Keratinocyte (primary cell): ENCODE measurements around the gene NSUN2. TPM values are rescaled to one million over a fixed set of nuclear protein-coding genes. Genes with fewer than 3 reads are reported as not detected.

ENCODE experiments used
- DNase-seq: peaks from one replicate; pipeline ENCODE4 v3.0.0-alpha.2; 2011; ENCODE audit warnings: low read depth, missing footprints, low spot score
- FAIRE-seq: peaks from 2 replicates; lab custom pipeline; 2011; peaks lifted over from hg19 to GRCh38; lab: Jason Lieb, UNC
- H2AFZ ChIP-seq: 2 replicates; pipeline ENCODE4 v1.6.0; 2012; ENCODE audit warnings: low read length, control low read depth, inconsistent platforms; ENCODE audit not compliant: control insufficient read depth
- H3K27ac ChIP-seq: 2 replicates; pipeline ENCODE4 v1.5.1; 2011; ENCODE audit warnings: low read length; ENCODE audit not compliant: control insufficient read depth, insufficient read depth
- H3K27me3 ChIP-seq: 3 replicates; pipeline ENCODE4 v1.6.0; 2011; ENCODE audit warnings: low read length; ENCODE audit not compliant: control insufficient read depth, insufficient read depth; ENCODE audit errors: extremely low read depth
- H3K36me3 ChIP-seq, 2 experiments: 2 replicates in 1 of 2; 3 replicates in 1 of 2; pipeline ENCODE4 v1.5.1; 2011; ENCODE audit warnings: low read length in 2 of 2, mild to moderate bottlenecking in 1 of 2; ENCODE audit not compliant: control insufficient read depth in 2 of 2, insufficient read depth in 2 of 2; ENCODE audit errors: extremely low read depth in 1 of 2
- H3K4me1 ChIP-seq: 3 replicates; pipeline ENCODE4 v1.5.1; 2011; ENCODE audit warnings: low read length; ENCODE audit not compliant: control insufficient read depth, insufficient read depth; ENCODE audit errors: extremely low read depth
- H3K4me2 ChIP-seq: 3 replicates; pipeline ENCODE4 v1.6.0; 2011; ENCODE audit warnings: low read depth, low read length; ENCODE audit not compliant: control insufficient read depth, insufficient read depth; ENCODE audit errors: extremely low read depth
- H3K4me3 ChIP-seq, 3 experiments: fragments of 200-600 bp in 1 of 3; sonication (generic) in 1 of 3; 2 replicates in 2 of 3; 3 replicates in 1 of 3; pipeline ENCODE4 v1.5.1; 2011 to 2016; ENCODE audit warnings: low read length in 3 of 3, mild to moderate bottlenecking in 3 of 3, control low read depth in 2 of 3, inconsistent platforms in 1 of 3, low read depth in 1 of 3, mixed read lengths in 1 of 3, mixed run types in 1 of 3, moderate library complexity in 1 of 3; ENCODE audit not compliant: control insufficient read depth in 2 of 3, insufficient read depth in 2 of 3; ENCODE audit errors: extremely low read depth in 1 of 3
- H3K79me2 ChIP-seq: 2 replicates; pipeline ENCODE4 v1.6.0; 2012; ENCODE audit warnings: low read length; ENCODE audit not compliant: control insufficient read depth, insufficient read depth
- H3K9ac ChIP-seq: 3 replicates; pipeline ENCODE4 v1.6.0; 2011; ENCODE audit warnings: low read length; ENCODE audit not compliant: control insufficient read depth, insufficient read depth; ENCODE audit errors: extremely low read depth
- H3K9me1 ChIP-seq: 3 replicates; pipeline ENCODE4 v1.6.0; 2011; ENCODE audit warnings: low read length; ENCODE audit not compliant: control insufficient read depth, insufficient read depth; ENCODE audit errors: extremely low read depth
- H3K9me3 ChIP-seq: 2 replicates; pipeline ENCODE4 v1.5.1; 2012; ENCODE audit warnings: low read depth, low read length; ENCODE audit not compliant: control insufficient read depth
- H4K20me1 ChIP-seq: 3 replicates; pipeline ENCODE4 v1.6.0; 2011; ENCODE audit warnings: low read length; ENCODE audit not compliant: control insufficient read depth, insufficient read depth; ENCODE audit errors: extremely low read depth
- CTCF ChIP-seq, 3 experiments: IDR thresholded peaks in 1 of 3; conservative IDR thresholded peaks in 1 of 3; optimal IDR thresholded peaks in 1 of 3; 2 replicates in 2 of 3; 3 replicates in 1 of 3; pipeline versions ENCODE3 to v1.5.1; 2011; ENCODE audit warnings: low read length in 3 of 3, mild to moderate bottlenecking in 3 of 3, moderate library complexity in 2 of 3, control low read depth in 1 of 3, inconsistent platforms in 1 of 3; ENCODE audit not compliant: insufficient read depth in 2 of 3; ENCODE audit errors: extremely low read depth in 1 of 3
- EZH2 ChIP-seq: IDR thresholded peaks from one replicate; pipeline ENCODE4 v1.6.1; 2012; ENCODE audit warnings: inconsistent platforms, mild to moderate bottlenecking, low read length, moderate library complexity
- dilution Hi-C: fragments of 300-500 bp; cut with MboI; formaldehyde crosslinking; loops from one replicate; pipeline ENCODE4 v1.7.0; 2020; ENCODE audit warnings: low sequenced_read_pairs; ENCODE audit not compliant: extremely low pct_ligation_motif_present
- polyA plus RNA-seq, 5 experiments: library from polyadenylated mRNA; depleted of rRNA in 3 of 5; stranded (reverse) in 3 of 5; stranded (forward) in 1 of 5; unstranded in 1 of 5; fragments of >200 nt; gene quantifications; 1 replicate in 1 of 5; 2 replicates in 3 of 5; 3 replicates in 1 of 5; pipeline versions ENCODE4 v1.2.1 to v1.2.3, GENCODE V29; 2011 to 2012; ENCODE audit warnings: missing spikeins in 2 of 5, low read depth in 1 of 5, low replicate concordance in 1 of 5

The NSUN2 gene
- polyA plus RNA-seq, 1 donor (not counting 4 experiments of a cell fraction or from before 2014, with no cell fraction given), result 91.2 TPM

DNA sequence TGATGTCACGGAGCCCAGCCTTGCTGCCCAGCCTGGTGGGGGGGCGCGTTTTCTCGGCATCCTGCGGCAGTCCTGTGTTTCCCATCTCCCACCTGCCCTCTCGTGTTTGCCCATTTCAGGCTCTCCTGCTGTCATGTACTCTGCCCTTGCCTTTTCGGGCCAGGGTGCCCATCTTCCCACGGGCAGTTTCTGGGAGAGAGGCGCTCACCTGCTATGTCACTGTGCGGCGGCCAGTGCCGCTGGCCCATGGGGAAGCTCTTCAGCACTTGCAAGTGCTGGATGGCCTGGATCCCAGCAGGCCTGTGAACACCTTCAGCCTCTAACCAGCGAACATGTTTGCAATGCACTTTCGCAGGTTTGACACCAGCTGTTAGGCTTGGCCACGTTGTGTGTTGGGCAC lies 33.9 kb upstream of the NSUN2 start:
- H3K36me3 ChIP-seq, result peaks cover 7 to 19% of the 10 kb centered on the region in 2 experiments
- H3K4me1 ChIP-seq, result no peaks in the 10 kb centered on the region
- H3K4me2 ChIP-seq, result no peak overlapping the region
- H3K27ac ChIP-seq, result no peak overlapping the region
- TF ChIP-seq EZH2 (no peak), CTCF (optimal IDR thresholded peaks at IDR 0.05 in 1 of 3, IDR thresholded peaks at IDR 0.05 in 1 of 3, conservative IDR thresholded peaks at IDR 0.05 in 1 of 3; ENCODE audit: extremely low read depth in 1 of 3, insufficient read depth in 2 of 3, low read length in 3 of 3) (no peak)
- dilution Hi-C loops, result no loop called here
- no peak overlapping the region for H2AFZ ChIP-seq
- H3K9me3 ChIP-seq, result no peaks in the 10 kb centered on the region
- H3K4me3 ChIP-seq, result no peak overlapping the region
- H3K9ac ChIP-seq, result no peak overlapping the region
- H4K20me1 ChIP-seq, result no peaks in the 10 kb centered on the region
- no peaks in the 10 kb centered on the region for H3K27me3 ChIP-seq
- DNase-seq (no peak), FAIRE-seq (no peak)
- H3K79me2 ChIP-seq, result no peaks in the 10 kb centered on the region
- no peaks in the 10 kb centered on the region for H3K9me1 ChIP-seq

- dilution Hi-C loops, result no loop called here
- no peak overlapping the region for H2AFZ ChIP-seq
- H3K4me2 ChIP-seq, result no peak overlapping the region
- TF ChIP-seq CTCF (optimal IDR thresholded peaks at IDR 0.05 in 1 of 3, IDR thresholded peaks at IDR 0.05 in 1 of 3, conservative IDR thresholded peaks at IDR 0.05 in 1 of 3; ENCODE audit: extremely low read depth in 1 of 3, insufficient read depth in 2 of 3, low read length in 3 of 3), result no peak
- TF ChIP-seq EZH2, result no peak
- no peak overlapping the region for H3K27ac ChIP-seq
- H3K27me3 ChIP-seq, result no peaks in the 10 kb centered on the region
- no peaks in the 10 kb centered on the region for H3K79me2 ChIP-seq
- DNase-seq (no peak), FAIRE-seq (no peak)
- no peak overlapping the region for H3K4me3 ChIP-seq
- peaks cover under 1 to 30% of the 10 kb centered on the region in 2 experiments for H3K36me3 ChIP-seq
- H3K4me1 ChIP-seq, result no peaks in the 10 kb centered on the region
- no peak overlapping the region for H3K9ac ChIP-seq
- no peaks in the 10 kb centered on the region for H3K9me1 ChIP-seq
- H4K20me1 ChIP-seq, result no peaks in the 10 kb centered on the region
- H3K9me3 ChIP-seq, result no peaks in the 10 kb centered on the region
Observed at GRCh38 chr5:6660688-6661087, 27.8 kb upstream of the NSUN2 start.
